GM21390 (cell line): ENCODE data around the gene LTBP2.

Source experiments
- ATAC-seq: cut with Tn5 transposase; IDR thresholded peaks from one replicate; pipeline ENCODE4 v1.9.1; 2021; ENCODE audit not compliant: unreplicated experiment

Gene LTBP2

DNA sequence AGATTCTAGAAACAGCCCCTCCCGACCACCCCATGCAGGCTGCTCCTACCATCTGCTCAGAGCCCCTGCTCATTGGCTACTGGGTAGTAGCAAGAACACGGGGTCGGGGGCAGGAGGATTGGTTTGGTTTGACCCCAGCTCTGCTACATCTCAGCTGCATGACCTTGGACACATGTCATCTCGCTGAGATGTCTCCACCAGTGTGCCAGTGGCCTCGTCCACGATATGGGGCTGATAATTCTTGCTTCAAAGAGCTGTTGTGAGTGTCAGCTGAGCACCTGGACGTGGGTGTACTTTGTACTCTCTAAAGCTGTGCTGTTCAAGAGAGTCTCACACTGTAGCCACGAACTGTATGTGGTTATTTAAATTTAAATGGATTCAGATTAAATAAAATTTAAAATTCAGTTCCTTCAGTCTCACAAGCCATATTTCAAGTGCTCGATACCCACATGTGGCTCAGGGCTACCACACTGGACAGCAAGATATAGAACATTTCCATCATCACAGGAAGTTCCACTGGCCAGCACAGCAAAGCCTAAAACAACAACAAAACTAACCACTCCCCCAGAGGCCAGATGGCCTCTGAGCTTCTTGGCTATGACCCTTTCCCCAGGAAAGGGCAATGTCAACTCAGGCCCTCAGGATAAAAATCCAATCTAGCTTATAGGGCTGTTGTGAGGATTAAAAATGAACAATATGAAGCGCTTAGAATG is 18.6 kb downstream of the LTBP2 start:
- no peak for ATAC-seq

DNA sequence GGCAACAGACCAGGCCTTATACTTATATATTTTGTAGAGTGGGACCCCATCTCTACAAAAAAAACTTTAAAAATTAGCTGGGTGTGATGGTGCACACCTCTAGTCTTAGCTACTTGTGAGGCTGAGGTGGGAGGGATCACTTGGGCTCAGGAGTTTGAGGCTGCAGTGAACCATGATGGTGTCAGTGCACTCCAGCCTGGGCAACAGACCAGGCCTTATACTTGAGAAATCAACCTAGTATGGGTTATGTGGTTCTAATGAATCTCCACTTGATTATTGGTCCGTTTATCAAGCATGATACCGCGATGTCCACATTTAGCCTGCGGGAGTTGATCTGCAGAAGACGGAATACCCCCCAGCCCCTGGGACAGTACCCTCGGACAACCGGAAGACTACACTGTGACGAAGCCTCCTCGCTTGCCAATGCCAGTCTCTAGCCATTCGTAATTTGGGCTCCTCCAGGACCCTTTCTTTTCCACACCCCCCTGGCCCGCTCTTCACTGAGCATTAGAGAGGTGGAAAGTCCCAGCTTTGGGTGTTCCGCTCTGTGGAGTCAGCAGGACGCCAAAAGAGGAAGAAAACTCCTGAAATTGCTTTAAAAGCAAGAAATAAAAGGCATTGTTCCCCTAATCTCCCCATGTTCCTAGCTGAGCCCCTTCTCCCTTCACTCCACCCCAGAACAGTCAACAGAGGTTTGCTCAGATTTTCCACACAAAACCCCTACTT is 19.4 kb downstream of the LTBP2 start:
- ATAC-seq: no peak

DNA sequence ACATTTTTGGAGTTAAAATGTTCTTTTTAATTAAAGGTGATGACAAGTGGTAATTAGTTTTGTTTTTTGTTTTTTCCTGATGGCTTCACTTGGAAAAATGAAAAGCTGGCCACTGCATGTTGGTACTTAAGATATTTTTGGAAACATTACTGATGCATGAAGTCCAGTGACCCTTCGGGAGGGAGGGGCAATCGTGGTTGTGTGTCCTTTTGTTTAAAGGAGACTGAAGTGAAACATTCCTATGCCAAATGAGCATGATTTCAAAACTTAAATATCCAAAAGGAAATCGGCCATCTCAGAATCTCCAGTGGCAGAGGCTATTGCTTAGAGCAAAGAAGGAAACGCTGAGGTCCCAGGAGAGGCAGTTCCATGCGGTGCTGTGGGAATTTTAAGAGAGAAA is 20.1 kb downstream of the LTBP2 start:
- ATAC-seq: no peak

DNA sequence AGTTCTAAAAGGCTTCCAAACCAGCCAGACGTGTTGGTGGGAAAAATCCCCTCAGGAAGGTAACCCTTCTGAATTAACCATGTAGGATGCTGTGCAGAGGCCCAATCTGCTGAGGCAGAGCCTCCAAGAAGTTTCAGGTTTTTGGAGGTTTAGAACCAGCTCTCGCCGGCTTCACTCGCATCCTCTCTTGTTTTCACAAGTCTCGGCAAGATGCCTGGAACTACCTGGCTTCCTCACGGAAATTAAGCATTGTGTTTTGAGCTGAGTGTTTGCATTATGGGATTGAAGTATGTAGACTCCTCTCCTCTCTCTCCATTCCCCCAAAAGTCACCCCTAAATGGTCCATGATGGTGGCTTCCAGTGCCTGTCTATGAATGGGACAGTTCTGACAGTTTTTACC is 20.6 kb downstream of the LTBP2 start:
- ATAC-seq: no peak

DNA sequence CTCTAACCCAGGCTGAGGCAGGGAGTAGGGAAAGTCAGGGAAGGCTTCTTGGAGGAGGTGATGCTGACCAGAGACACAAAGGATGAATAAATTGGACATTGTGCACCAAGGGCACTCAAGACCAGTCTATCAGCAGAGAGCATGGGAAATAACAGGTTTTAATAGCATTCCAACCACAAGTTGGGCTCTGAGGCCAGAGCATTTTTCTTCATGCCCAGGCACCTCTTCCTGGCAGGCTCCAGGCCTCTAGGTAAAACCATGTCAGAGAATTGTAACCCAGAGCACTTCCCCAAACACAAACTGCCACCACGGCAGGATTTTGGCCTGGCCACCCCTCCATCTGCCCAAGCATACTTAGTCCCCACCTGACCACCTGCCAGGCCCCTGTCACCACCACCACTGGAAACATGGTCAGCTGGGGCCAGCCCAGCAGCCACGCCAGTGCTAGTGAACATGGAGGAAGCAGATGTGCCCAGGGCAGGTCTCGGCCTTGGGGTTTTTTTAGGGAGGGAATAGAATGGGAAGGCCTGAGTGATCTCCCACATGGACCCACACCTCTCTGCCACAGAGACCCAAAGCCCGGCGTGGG is 22.7 kb downstream of the LTBP2 start:
- no peak for ATAC-seq

DNA sequence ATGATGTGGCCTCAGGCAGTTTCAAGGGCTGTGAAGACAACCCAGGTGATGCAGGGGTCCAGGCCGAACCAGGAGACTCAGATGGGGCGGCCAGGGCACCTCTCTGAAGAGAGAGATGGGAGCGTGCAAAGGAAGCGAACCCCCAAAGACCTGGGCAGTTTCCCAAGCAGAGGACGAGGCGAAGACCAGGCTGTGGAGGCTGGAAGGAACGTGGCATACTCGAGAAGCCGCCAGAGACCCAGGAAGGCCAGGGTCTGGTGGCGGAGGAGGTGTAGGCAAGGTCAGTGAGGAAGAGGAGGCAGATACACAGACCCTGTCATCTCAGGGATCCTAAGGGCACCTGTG is 24.7 kb downstream of the LTBP2 start:
- ATAC-seq: no peak

DNA sequence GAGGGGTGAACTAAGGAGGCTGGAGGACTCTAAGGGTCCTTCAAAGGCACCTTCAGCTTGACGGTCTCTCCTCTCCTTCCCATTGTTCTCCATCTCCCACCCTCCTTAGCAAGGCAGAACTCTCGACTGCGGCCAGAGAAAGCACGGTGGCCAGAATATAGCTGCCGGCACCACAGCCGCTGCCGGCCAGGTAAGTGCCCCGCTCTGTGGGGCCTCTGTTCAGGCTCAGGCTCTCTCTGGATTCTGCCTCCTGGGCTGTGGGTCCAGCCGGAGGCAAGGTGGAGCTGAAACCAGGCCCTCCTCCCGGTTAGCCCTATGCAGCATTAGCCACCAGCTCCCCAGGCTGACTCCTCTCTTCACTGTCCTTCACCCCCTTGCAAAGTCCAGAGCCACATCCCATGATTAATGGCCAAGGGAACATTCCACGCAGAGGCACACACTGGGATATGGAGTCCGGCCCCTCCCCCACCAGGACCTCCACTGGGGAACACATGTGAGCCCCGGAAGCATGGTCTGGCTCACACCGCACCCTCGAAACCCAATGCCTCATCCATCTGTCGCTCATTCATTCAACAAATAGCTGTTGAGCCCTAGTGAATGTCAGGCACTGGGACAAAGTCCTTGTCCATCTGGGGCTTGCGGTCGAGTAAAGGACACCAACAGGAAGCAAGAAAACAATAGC is 25.2 kb downstream of the LTBP2 start:
- ATAC-seq: no peak

DNA sequence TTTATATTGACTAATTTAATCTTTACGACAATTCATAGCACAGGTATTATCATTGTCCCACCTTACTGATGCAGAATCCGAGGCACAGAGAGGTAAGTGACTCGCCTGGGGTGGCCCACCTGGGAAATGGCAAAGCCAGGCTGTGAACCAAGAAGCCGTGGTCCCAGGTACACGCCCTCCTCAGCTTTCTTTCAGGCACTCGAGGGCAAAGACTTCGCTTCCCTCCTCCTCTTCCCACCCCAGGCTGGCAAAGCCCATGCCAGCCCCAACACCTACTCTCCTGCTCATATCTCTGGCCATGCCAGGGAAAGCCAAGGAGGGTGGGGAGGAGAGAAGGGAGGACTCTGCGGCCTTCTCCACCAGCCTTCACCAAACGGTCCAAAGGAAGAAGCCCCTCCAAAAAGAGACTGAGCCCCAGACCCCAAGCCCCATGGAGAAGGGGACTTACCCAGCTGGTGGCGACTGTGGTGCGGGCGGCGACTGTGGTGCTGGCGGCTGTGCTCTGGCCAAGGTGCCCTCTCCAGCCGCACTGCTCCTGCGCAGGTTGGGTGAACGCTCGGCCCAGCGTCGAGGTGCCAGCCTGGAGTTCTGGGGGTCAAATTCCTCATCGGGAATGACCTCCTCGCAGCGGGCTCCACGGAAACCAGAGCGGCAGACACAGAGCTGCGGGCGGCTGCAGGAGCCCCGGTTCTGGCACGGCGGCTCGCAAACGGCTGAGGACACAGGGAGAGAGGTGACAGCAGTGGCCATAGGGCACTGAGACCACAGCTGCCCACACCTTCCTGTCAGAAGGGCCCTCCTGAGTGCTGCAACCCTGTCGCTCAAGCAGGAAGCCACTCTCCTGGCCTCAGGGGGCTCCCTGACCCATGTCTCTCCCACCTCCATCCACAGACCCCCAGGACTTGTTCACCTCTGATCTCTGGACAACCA is 26.4 kb downstream of the LTBP2 start:
- ATAC-seq: no peak

DNA sequence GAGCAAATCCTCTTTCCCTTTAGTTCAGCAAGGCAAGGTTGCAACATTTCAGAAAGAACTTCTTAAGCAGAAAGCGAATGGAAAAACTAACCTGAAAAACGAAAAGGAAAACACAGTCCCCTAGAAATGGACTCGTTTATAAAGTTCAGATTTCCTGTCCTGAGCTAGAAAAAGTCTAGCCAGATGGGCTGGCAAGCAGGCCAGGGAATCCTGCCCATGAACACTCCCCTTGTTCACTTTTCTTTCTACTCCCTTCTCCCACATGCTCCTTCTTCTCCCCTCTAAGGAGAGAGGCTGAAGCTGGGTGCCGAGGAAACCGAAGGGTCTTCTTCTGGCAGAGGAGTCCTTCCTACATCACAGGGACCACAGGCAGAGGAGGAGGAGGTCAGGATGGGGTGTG is 27.1 kb downstream of the LTBP2 start:
- no peak for ATAC-seq

DNA sequence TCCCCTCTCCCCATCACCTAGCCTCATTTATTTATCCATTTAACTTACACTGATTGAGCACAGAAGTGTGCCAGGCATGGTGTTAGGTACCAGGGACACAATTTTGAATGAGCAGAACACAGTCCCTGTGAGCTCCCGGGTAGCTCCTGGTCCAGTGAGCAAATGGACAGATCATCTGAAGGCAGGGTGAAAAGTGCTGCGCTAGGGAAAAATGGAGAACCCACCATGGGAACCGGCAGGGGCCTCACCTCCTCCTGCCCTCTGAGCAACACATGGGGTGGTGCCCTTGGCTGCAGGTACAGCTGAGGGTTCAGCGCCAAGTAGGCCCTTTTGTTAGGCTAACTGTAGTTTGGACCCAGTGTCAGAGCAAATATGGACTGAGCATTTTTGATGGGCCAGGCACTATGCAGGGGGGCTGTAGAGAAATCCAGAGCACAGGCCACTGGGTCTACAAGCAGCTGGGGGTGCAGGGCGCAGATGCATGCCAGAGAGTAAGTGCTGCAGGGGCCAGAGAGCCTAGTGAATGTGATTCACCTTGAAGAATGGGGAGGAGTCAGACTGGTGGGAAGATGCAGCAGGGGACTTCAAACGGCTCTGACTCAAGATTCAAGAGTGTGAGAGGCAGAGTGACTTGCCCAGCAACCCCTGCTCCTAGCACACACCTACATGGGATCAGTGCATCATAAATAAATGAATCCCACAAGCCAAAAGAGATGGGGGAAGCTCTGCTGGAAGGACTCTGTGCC is 28.2 kb downstream of the LTBP2 start:
- ATAC-seq: no peak

DNA sequence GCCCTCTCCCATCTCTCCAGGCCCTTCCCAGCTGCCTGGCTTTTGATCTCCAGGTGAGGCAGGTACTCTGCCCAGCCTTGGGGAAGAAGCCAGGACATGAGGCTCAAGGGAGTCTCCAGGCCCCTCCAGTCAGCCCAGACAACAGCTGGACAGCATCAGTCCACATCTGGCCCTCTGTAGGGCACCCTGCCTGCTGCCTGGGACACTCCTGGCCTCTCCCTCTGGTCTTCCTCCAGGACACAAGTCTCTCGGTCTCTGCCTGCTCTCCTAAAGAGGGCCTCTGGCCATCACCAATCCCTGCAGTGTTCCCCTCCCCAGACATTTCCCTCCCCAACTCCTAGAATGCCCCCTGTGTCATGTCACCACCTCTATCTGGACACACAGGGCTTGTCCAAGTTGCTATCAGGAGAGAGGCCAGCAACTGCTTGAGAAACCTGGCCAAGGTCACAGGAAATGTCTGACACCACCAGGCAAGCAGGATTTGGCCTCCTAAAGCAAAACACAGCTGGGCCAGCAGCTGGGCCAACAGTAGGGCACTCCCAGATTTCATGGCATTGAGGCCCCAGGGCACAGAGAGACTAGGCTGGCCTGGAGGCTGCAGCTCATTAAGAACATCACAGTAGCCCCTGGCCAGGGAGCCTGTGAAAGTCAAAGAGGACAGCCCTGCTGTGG is 29.0 kb downstream of the LTBP2 start:
- no peak for ATAC-seq

DNA sequence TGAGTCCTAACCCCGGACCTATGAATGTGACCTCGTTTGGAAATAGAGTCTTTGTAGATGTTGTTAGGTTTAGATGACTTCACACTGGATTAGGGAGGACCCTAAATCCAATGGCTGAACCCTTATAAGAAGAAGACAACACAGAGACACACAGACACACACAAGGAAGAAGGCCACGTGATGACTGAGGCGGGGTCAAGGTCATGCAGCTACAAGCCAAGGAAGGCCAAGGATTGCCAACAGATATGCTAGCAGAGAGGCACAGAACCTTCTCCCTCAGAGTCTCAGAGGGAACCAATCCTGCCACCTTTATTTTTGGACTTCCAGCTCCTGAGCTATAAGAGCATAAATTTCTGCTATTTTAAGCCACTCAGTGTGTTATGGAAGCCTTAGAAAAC is 31.8 kb downstream of the LTBP2 start:
- ATAC-seq: no peak

DNA sequence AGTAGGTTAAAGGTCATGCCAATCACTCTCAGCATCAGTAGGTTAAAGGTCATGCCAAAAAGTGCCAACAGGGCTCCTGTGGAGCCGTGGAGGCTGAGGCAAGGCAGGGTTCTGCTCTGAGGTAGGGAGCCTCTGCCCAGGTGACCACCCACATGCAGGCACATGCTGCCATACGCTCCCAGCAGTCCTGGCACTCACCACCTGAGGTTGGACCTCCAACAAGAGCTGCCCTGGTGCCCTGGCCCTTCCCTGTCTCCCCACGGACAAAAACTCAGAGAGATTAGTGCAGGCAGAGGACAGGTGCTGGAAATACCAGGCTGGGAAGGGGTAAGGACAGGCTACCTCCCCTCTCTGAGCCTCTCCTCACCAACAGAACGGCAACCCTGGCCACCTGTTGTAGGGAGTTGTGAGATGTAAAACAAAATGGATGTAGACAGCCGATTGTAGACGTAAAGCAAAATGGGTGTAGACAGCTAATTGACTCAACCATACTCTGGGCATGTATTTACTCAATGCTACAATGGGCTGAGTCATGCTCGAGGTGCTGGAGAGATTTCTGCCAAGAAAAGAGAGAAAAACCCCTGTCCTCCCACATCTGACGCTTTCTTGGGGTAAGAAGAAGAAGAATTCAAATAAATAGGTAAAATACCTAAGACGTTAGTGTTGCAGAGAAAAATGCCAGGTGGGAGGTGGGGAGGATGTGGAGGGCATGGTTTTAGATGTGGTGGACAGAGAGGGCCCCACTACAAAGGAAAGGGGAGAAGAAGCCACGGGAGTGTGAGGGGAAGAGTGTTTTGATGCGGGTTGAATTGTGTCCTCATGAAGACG is 32.4 kb downstream of the LTBP2 start:
- no peak for ATAC-seq

DNA sequence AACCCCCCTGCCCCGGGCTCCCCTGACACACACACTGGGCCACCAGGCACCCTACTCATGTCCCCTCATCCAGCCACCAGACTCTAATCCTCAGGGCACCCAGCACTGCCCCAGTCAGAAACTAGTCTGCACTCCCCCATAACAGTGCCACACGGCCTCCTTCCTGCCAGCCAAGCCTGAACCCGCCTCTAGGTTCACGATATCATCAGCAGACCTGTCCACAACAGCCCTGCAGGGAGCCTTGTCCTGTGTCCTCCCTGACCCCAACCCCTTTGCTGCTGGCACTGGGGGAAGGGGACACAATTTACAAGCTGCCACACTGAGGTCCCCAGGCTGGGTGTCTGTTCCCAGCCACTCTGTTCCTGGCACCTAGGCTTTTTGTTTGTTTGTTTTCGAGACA is 33.6 kb downstream of the LTBP2 start:
- ATAC-seq: no peak

DNA sequence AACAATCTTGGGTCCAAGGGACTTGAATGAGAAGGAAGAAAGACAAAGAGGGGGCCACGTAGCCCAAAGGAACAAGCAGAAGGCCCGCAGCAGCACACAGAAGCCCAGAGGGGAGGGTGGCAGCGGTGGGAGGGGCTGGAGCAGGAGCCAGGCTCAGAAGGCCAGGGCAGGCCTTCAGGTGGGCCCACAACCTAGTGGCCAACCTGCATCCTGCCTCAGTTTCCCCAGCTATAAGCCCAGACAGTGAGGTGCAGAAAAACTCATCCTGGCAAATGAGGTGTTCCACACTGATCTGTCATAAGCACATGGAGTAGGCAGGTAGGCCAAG is 34.1 kb downstream of the LTBP2 start:
- no peak for ATAC-seq

DNA sequence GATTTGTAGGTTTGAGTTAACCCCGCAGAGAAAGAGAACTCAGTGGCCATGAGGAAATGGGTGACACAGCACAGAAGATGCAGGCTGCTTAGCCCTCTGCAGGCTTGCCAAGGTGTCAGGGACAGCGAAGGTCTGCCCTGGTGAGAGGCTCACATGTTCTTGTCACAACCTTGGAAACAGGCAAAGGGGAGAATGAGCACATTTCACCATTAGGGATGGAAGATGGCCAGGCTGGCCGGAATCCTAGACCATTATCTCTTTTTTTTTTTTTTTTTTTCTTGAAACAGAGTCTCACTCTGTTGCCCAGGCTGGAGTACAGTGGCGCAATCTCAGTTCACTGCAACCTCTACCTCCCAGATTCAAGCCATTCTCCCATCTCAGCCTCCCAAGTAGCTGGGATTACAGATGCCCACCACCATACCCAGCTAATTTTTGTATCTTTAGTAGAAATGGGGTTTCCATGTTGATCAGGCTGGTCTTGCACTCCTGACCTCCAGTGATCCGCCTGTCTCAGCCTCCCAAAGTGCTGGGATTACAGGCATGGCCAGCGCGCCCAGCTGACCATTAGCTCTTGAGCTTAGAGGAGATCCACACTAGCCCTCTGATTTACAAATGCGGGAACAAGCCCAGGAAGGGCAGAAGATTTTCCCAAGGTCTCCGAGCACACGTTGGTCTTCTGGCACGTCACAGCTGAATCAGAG is 34.6 kb downstream of the LTBP2 start:
- ATAC-seq: no peak

DNA sequence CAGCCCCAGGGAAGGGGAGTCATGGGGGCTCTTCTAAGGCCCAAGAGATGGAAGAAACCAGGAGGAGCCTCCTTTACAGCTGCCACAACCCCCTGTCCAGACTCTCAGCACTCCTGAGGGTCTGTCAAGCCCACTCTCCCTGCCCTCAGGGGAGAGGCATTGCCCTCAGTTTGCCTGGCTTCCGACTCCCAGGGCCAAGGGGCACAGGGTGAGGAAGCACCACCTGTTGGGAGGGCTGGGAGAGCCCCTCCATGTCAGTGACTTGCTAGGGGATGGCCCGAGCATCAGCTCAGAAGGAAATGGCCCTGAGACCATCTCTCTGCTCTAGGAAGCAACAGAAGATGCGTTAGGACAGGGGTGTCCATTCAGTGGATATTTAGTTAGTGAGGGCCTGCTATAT is 36.1 kb downstream of the LTBP2 start:
- ATAC-seq: no peak

DNA sequence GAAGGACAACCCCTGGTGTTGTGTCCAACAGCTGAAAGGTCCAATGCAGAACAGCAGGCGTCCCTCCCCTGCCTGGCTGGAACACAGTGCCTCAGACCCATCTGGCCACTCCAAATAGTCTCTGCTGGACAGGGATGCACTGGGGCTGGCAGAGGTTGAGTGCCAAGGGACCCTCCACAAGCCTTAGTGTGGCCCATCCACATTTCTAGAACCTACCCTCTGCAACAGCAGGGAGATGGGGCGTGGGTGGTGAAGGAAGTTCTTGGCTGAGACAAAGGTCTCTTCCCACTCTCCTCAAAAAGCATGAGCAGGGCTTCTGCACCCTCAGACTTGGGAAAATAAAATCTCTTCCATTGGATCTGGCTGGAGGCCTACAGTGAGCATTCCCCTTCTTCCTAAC is 36.5 kb downstream of the LTBP2 start:
- ATAC-seq: no peak
